Endothelial cell of umbilical vein (primary cell): ENCODE results near the gene CSK. TPM values are rescaled to one million over a fixed set of nuclear protein-coding genes. Genes with fewer than 3 reads are reported as not detected.
A peak's percentile ranks its signal among the peaks of the same experiment; 100 is the strongest.

Source experiments
- BruUV-seq: library from RNA; stranded (reverse); fragments of 400-500 nt; replicated peaks from 2 replicates; lab custom pipeline; 2021; lab: Mats Ljungman, UMichigan
- CTCF ChIA-PET: fragments of 300-600, 350-600 bp; sonication (Branson Sonifier 250); formaldehyde crosslinking; loops from one replicate; lab custom pipeline; 2021; ENCODE audit warnings: antibody characterized with exemption, inconsistent platforms; lab: Charles Lee
- POLR2A ChIA-PET: fragments of 300-600, 350-600 bp; sonication (Branson Sonifier 250); formaldehyde crosslinking; loops from one replicate; lab custom pipeline; 2021; ENCODE audit warnings: antibody characterized with exemption, inconsistent platforms; lab: Charles Lee
- DNase-seq: peaks from one replicate; pipeline ENCODE4 v3.0.0-alpha.2; 2011; ENCODE audit warnings: low read depth, low spot score
- FAIRE-seq: peaks from 2 replicates; lab custom pipeline; 2011; peaks lifted over from hg19 to GRCh38; lab: Jason Lieb, UNC
- H2AFZ ChIP-seq: 2 replicates; pipeline ENCODE4 v1.6.0; 2012; ENCODE audit warnings: low read depth, low read length, control low read depth, inconsistent platforms
- H3K27ac ChIP-seq: 2 replicates; pipeline ENCODE4 v1.5.1; 2011; ENCODE audit warnings: low read depth, mild to moderate bottlenecking, control low read depth, low read length, moderate library complexity; ENCODE audit not compliant: insufficient read depth
- H3K27me3 ChIP-seq, 2 experiments: 2 replicates each; pipeline versions ENCODE4 v1.6.0 to v1.6.1; 2011; ENCODE audit warnings: low read length in 2 of 2, mixed read lengths in 1 of 2; ENCODE audit not compliant: control insufficient read depth in 2 of 2, insufficient read depth in 2 of 2
- H3K36me3 ChIP-seq, 2 experiments: 2 replicates in 1 of 2; 3 replicates in 1 of 2; pipeline ENCODE4 v1.5.1; 2011; ENCODE audit warnings: low read length in 2 of 2, mild to moderate bottlenecking in 1 of 2, moderate library complexity in 1 of 2; ENCODE audit not compliant: control insufficient read depth in 2 of 2, insufficient read depth in 2 of 2; ENCODE audit errors: extremely low read depth in 1 of 2
- H3K4me1 ChIP-seq: 3 replicates; pipeline ENCODE4 v1.5.1; 2011; ENCODE audit warnings: mild to moderate bottlenecking, low read length; ENCODE audit not compliant: control insufficient read depth, insufficient read depth; ENCODE audit errors: extremely low read depth
- H3K4me2 ChIP-seq: 2 replicates; pipeline ENCODE4 v1.6.1; 2011; ENCODE audit warnings: low read length, control low read depth, mixed read lengths; ENCODE audit not compliant: insufficient read depth
- H3K4me3 ChIP-seq, 3 experiments: fragments of 200-600 bp in 1 of 3; sonication (generic), shearing (Covaris generic) in 1 of 3; replicated peaks in 1 of 3; 2 replicates each; pipeline ENCODE4 v1.5.1; 2011 to 2016; ENCODE audit warnings: control low read depth in 3 of 3, low read length in 3 of 3, mild to moderate bottlenecking in 2 of 3, inconsistent platforms in 1 of 3, low read depth in 1 of 3, moderate library complexity in 1 of 3; ENCODE audit not compliant: insufficient read depth in 1 of 3
- H3K79me2 ChIP-seq: 2 replicates; pipeline ENCODE4 v1.6.0; 2012; ENCODE audit warnings: low read length, inconsistent platforms; ENCODE audit not compliant: control insufficient read depth, insufficient read depth
- H3K9ac ChIP-seq: replicated peaks from 2 replicates; pipeline ENCODE3; 2011; ENCODE audit warnings: low read length, control low read depth; ENCODE audit not compliant: insufficient read depth; ENCODE audit errors: extremely low read depth
- H3K9me1 ChIP-seq: replicated peaks from 3 replicates; pipeline ENCODE4 v1.6.0; 2011; ENCODE audit warnings: mild to moderate bottlenecking, low read length; ENCODE audit not compliant: control insufficient read depth, insufficient read depth; ENCODE audit errors: extremely low read depth
- H3K9me3 ChIP-seq: replicated peaks from 2 replicates; pipeline ENCODE4 v1.5.1; 2012; ENCODE audit warnings: low read length, inconsistent platforms; ENCODE audit not compliant: control insufficient read depth, insufficient read depth
- H4K20me1 ChIP-seq: replicated peaks from 2 replicates; pipeline ENCODE3; 2011; ENCODE audit warnings: mild to moderate bottlenecking, low read length; ENCODE audit not compliant: control insufficient read depth, insufficient read depth; ENCODE audit errors: extremely low read depth
- CTCF ChIP-seq, 2 donors: IDR thresholded peaks; 1 replicate in 1 of 2; 2 replicates in 1 of 2; pipeline ENCODE4 v1.5.1; 2011; ENCODE audit warnings: low read length in 2 of 2, mild to moderate bottlenecking in 2 of 2, moderate library complexity in 2 of 2, control low read depth in 1 of 2, inconsistent platforms in 1 of 2, low read depth in 1 of 2; ENCODE audit not compliant: insufficient read depth in 1 of 2; ENCODE audit errors: extremely low read depth in 1 of 2
- FOS ChIP-seq: IDR thresholded peaks from 2 replicates; pipeline ENCODE4 v1.6.1; 2011; ENCODE audit warnings: mild to moderate bottlenecking, low read length, moderate library complexity, borderline replicate concordance; ENCODE audit not compliant: insufficient read depth
- MAX ChIP-seq: IDR thresholded peaks from 2 replicates; pipeline ENCODE4 v1.6.1; 2011; ENCODE audit not compliant: insufficient read depth, insufficient read length
- POLR2A ChIP-seq: IDR thresholded peaks from 2 replicates; pipeline ENCODE4 v1.6.1; 2012; ENCODE audit warnings: low read depth, mild to moderate bottlenecking, control low read depth, low read length
- POLR2AphosphoS5 ChIP-seq: IDR thresholded peaks from 2 replicates; pipeline ENCODE4 v1.6.1; 2012; ENCODE audit warnings: low read depth, mild to moderate bottlenecking, control low read depth, low read length, moderate library complexity; ENCODE audit not compliant: insufficient read depth
- dilution Hi-C: fragments of 300-500 bp; cut with MboI; formaldehyde crosslinking; loops from one replicate; pipeline ENCODE4 v1.15.0; 2019; ENCODE audit warnings: low sequenced_read_pairs; ENCODE audit not compliant: extremely low pct_ligation_motif_present
- intact Hi-C: fragments of 100-400 bp; cut with micrococcal nuclease; formaldehyde crosslinking; loops from one replicate; pipeline ENCODE4 v1.10.0; 2022
- polyA plus RNA-seq, 4 experiments: library from polyadenylated mRNA; depleted of rRNA in 3 of 4; stranded (reverse) in 3 of 4; unstranded in 1 of 4; fragments of >200 nt; gene quantifications; 2 replicates each; pipeline versions ENCODE4 v1.2.1 to v1.2.3, GENCODE V29; 2011 to 2012; ENCODE audit warnings: missing spikeins in 1 of 4
- total RNA-seq: library from RNA; stranded (reverse); gene quantifications from 2 replicates; pipeline ENCODE4 v1.2.3, GENCODE V29; 2021

Gene CSK
- total and polyA plus RNA-seq, 2 donors (not counting 3 experiments of a cell fraction or from before 2014, with no cell fraction given): 41.2 to 104 TPM

DNA sequence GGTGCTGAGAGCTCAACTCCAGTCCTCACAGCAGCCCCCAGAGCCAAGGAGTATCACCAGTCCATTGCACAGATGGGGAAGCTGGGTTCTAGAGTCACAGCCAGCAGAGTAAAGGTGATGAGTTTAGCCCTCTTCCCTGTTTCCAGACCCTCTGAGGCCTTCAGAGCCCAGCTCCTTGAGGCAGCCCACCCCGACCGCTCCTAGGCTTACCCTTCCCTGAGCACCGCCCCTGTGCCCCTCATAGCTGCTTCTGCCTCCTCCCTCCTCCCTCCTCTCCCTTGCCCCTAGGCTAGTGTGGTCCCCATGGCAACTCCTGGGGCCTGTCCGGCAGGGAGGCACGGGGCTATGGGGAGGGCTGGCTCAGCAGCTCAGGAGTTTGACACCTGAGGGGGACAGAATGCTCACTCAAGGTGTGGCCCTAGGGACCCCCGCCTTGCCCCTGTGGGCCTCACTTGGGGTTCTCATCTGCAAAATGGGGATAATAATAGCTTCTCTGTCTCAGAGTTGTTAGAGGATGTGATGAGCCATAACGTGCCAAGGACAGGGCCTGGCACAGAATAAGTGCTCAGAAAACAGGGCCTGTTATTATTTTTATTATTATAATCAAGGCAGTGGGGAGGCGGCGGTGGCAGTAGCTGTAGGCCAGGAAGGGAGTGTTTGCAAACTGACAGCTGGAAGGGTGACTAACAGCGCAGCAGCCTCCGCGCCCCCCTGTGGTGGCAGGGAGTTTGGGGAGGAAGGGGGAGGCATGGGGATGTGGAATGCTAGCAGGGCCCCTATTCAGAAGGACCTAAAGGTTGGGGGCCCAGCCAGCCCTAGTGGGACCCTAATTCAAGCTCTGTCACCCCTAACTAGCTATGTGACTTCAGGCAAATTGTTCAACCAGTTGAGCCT lies 11.5 kb downstream of the CSK start:
- peaks cover 0 to 7% of the 10 kb centered on the region in 2 experiments for H3K36me3 ChIP-seq
- dilution Hi-C loops: no loop called here
- no peaks in the 10 kb centered on the region for H3K9me3 ChIP-seq
- H3K79me2 ChIP-seq: peaks cover 78% of the 10 kb centered on the region
- FAIRE-seq: no peak
- CTCF ChIA-PET: interaction anchor here (0.8 to 6.5 kb wide), 9 partner anchors 9 to 159 kb away, joined by 3 to 69 read pairs (median 9); partner anchors contain the start of genes CSK and LMAN1L
- BruUV-seq: no TSS peak
- H2AFZ ChIP-seq: no peak overlapping the region
- peaks cover 6% of the 10 kb centered on the region for H3K4me1 ChIP-seq
- POLR2A ChIA-PET: no interaction called here
- intact Hi-C loops: no loop called here
- H3K9ac ChIP-seq: no peak overlapping the region
- H3K9me1 ChIP-seq: no peaks in the 10 kb centered on the region
- H3K27ac ChIP-seq: no peak overlapping the region
- no peaks in the 10 kb centered on the region for H4K20me1 ChIP-seq
- H3K27me3 ChIP-seq: no peaks in the 10 kb centered on the region
- no peak overlapping the region for H3K4me2 ChIP-seq
- no peak for DNase-seq
- TF ChIP-seq POLR2A: no peak
- no peak for TF ChIP-seq POLR2AphosphoS5
- no peak for TF ChIP-seq MAX
- peak in 1 of 2 donors; percentile 12 for TF ChIP-seq CTCF (IDR thresholded peaks at IDR 0.05; ENCODE audit: extremely low read depth in 1 of 2, insufficient read depth in 1 of 2, low read depth in 1 of 2, low read length in 2 of 2)
- TF ChIP-seq FOS: no peak
- no peak overlapping the region for H3K4me3 ChIP-seq
